GM12878 (cell line): ENCODE results near the gene KDM8. TPM values are rescaled to one million over a fixed set of nuclear protein-coding genes. Genes with fewer than 3 reads are reported as not detected.

ENCODE experiments used
- BRCA1 ChIP-seq: IDR thresholded peaks from 2 replicates; pipeline ENCODE4 v1.6.1; 2011; ENCODE audit warnings: low read depth, low read length, improper control_type of control experiment
- CBX3 ChIP-seq: fragments of 200-600 bp; sonication (generic); IDR thresholded peaks from 2 replicates; pipeline ENCODE4 v1.6.1; 2016; ENCODE audit warnings: low read depth, borderline replicate concordance
- CBX5 ChIP-seq: sonication (generic); IDR thresholded peaks from 2 replicates; pipeline ENCODE4 v1.6.1; 2016; ENCODE audit warnings: low read depth, moderate library complexity, mild to moderate bottlenecking, inconsistent platforms
- CHD1 ChIP-seq: IDR thresholded peaks from 2 replicates; pipeline ENCODE4 v1.6.1; 2012; ENCODE audit warnings: low read depth, low read length, improper control_type of control experiment
- EGR1 ChIP-seq, 2 experiments: IDR thresholded peaks; 1 replicate in 1 of 2; 2 replicates in 1 of 2; pipeline ENCODE4 v1.6.1; 2011 to 2012; ENCODE audit warnings: low read depth in 2 of 2, low read length in 2 of 2, borderline replicate concordance in 1 of 2, mild to moderate bottlenecking in 1 of 2, moderate library complexity in 1 of 2
- FOS ChIP-seq: IDR thresholded peaks from 3 replicates; pipeline ENCODE4 v1.6.1; 2011; ENCODE audit warnings: borderline replicate concordance; ENCODE audit not compliant: insufficient read length; ENCODE audit errors: extremely low read depth
- NR2C1 ChIP-seq: fragments of 450-650 bp; IDR thresholded peaks from 2 replicates; pipeline ENCODE4 v1.6.1; 2017; ENCODE audit warnings: antibody characterized with exemption, mild to moderate bottlenecking, moderate library complexity
- PAX5 ChIP-seq: IDR thresholded peaks from 2 replicates; pipeline ENCODE4 v1.6.1; 2011; ENCODE audit warnings: low read depth, low read length, borderline replicate concordance
- POLR2AphosphoS2 ChIP-seq: IDR thresholded peaks from 2 replicates; pipeline ENCODE4 v1.6.1; 2011; ENCODE audit warnings: low read depth, mild to moderate bottlenecking, low read length, improper control_type of control experiment, moderate library complexity
- RAD21 ChIP-seq: IDR thresholded peaks from 2 replicates; pipeline ENCODE4 v1.6.1; 2011; ENCODE audit warnings: mild to moderate bottlenecking, low read depth, low read length, moderate library complexity; ENCODE audit not compliant: insufficient read depth
- RAD51 ChIP-seq: fragments of 450-650 bp; IDR thresholded peaks from 2 replicates; pipeline ENCODE4 v1.6.1; 2016; ENCODE audit warnings: moderate library complexity, mild to moderate bottlenecking, inconsistent platforms
- RELA ChIP-seq: fragments of 450-650 bp; IDR thresholded peaks from 2 replicates; pipeline ENCODE4 v1.8.0; 2014; ENCODE audit warnings: borderline replicate concordance; ENCODE audit not compliant: partially characterized antibody
- STAT3 ChIP-seq: IDR thresholded peaks from 2 replicates; pipeline ENCODE4 v1.6.1; 2011; ENCODE audit warnings: low read depth, low read length, improper control_type of control experiment
- TCF12 ChIP-seq: IDR thresholded peaks from 2 replicates; pipeline ENCODE4 v1.6.1; 2011; ENCODE audit warnings: low read depth, mild to moderate bottlenecking, low read length
- ZNF207 ChIP-seq: fragments of 450-650 bp; IDR thresholded peaks from 2 replicates; pipeline ENCODE4 v1.6.1; 2014; ENCODE audit warnings: antibody characterized with exemption, mild to moderate bottlenecking, borderline replicate concordance
- ZNF622 ChIP-seq: fragments of 450-650 bp; IDR thresholded peaks from 2 replicates; pipeline ENCODE4 v1.6.1; 2017; ENCODE audit warnings: mild to moderate bottlenecking, inconsistent platforms
- polyA plus RNA-seq, 11 experiments: library from polyadenylated mRNA; depleted of rRNA in 4 of 11; unstranded in 6 of 11; stranded (reverse) in 5 of 11; fragments of >200 nt; fragmentation: Nextera tagmentation in 4 of 11; fragmentation: Illumina TruSeq in 1 of 11; extraction: Ambion mirVana in 4 of 11; extraction: Trizol in 1 of 11; gene quantifications; 1 replicate in 1 of 11; 2 replicates in 10 of 11; pipeline versions ENCODE4 v1.2.1 to v1.2.3, GENCODE V29; 2011 to 2016; ENCODE audit warnings: inconsistent platforms in 2 of 11, missing spikeins in 2 of 11, low read depth in 1 of 11
- total RNA-seq, 4 experiments: library from RNA; depleted of rRNA in 3 of 4; stranded (reverse); fragments of >200 nt in 3 of 4; fragmentation: Illumina TruSeq in 1 of 4; extraction: Trizol in 1 of 4; gene quantifications; 2 replicates each; pipeline versions ENCODE4 v1.2.1 to v1.2.3, GENCODE V29; 2013 to 2021
- TF ChIP-seq, protein P1 (sequence below): fragments of 450-650 bp; IDR thresholded peaks from 2 replicates; pipeline ENCODE4 v1.6.1; 2016; ENCODE audit warnings: mild to moderate bottlenecking
- TF ChIP-seq, protein P2 (sequence below): fragments of 450-650 bp; formaldehyde crosslinking; IDR thresholded peaks from 2 replicates; pipeline ENCODE4 v1.4.0; 2020; ENCODE audit warnings: mild to moderate bottlenecking, moderate library complexity
- TF ChIP-seq, protein P3 (sequence below): fragments of 450-650 bp; IDR thresholded peaks from 2 replicates; pipeline ENCODE4 v1.6.1; 2017; ENCODE audit warnings: mild to moderate bottlenecking, moderate library complexity
- TF ChIP-seq, protein P4 (sequence below): fragments of 450-650 bp; IDR thresholded peaks from 2 replicates; pipeline ENCODE4 v1.6.1; 2017; ENCODE audit warnings: mild to moderate bottlenecking, low read depth, inconsistent platforms; ENCODE audit not compliant: poor library complexity, severe bottlenecking

KDM8 gene
- total and polyA plus RNA-seq, 10 of the 15 experiments (the other 5 are each of a cell fraction or from before 2014, with no cell fraction given), result 0.79 to 8.9 (median 5.8) TPM

DNA sequence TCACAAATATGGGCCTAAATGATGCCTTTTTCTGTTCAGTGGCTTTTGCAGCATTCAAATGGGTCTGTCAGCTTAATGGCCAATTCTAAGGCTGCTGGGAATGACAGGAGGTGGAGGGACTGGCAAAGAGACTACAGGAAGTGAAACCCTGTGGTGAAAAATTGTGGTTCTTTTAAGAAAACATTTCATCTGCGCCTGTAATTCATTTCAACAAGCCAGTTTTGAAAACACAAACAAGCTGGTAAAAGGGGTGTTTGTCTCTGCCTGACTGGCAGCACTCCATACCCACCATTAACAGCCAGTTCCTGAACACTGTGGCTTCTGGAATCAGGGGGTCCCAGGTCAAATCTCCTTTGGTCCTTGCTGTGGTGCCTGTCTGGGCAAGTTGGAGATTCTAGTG lies 3.6 kb upstream of the KDM8 start (continued):
- TF ChIP-seq TCF12 (0 out of 2 replicates have a peak, but pooled peaks have one; percentile 42), CBX3 (no peak), CBX5 (0 out of 2 replicates have a peak, but pooled peaks have one; percentile 33), EGR1 (IDR thresholded peaks at IDR 0.05; ENCODE audit: borderline replicate concordance in 1 of 2, low read depth in 2 of 2, low read length in 2 of 2) (no peak), PAX5 (peak; percentile 29; the same call in 1 of the 2 replicates), NR2C1 (no peak), FOS (no peak), BRCA1 (no peak), STAT3 (no peak), RELA (no peak), RAD51 (0 out of 2 replicates have a peak, but pooled peaks have one; percentile 6), ZNF207 (0 out of 2 replicates have a peak, but pooled peaks have one; percentile 57), RAD21 (no peak), ZNF622 (no peak), POLR2AphosphoS2 (no peak), CHD1 (no peak)
- TF ChIP-seq, protein P1, sequence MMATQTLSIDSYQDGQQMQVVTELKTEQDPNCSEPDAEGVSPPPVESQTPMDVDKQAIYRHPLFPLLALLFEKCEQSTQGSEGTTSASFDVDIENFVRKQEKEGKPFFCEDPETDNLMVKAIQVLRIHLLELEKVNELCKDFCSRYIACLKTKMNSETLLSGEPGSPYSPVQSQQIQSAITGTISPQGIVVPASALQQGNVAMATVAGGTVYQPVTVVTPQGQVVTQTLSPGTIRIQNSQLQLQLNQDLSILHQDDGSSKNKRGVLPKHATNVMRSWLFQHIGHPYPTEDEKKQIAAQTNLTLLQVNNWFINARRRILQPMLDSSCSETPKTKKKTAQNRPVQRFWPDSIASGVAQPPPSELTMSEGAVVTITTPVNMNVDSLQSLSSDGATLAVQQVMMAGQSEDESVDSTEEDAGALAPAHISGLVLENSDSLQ, result peak; percentile 88
- TF ChIP-seq, protein P2, sequence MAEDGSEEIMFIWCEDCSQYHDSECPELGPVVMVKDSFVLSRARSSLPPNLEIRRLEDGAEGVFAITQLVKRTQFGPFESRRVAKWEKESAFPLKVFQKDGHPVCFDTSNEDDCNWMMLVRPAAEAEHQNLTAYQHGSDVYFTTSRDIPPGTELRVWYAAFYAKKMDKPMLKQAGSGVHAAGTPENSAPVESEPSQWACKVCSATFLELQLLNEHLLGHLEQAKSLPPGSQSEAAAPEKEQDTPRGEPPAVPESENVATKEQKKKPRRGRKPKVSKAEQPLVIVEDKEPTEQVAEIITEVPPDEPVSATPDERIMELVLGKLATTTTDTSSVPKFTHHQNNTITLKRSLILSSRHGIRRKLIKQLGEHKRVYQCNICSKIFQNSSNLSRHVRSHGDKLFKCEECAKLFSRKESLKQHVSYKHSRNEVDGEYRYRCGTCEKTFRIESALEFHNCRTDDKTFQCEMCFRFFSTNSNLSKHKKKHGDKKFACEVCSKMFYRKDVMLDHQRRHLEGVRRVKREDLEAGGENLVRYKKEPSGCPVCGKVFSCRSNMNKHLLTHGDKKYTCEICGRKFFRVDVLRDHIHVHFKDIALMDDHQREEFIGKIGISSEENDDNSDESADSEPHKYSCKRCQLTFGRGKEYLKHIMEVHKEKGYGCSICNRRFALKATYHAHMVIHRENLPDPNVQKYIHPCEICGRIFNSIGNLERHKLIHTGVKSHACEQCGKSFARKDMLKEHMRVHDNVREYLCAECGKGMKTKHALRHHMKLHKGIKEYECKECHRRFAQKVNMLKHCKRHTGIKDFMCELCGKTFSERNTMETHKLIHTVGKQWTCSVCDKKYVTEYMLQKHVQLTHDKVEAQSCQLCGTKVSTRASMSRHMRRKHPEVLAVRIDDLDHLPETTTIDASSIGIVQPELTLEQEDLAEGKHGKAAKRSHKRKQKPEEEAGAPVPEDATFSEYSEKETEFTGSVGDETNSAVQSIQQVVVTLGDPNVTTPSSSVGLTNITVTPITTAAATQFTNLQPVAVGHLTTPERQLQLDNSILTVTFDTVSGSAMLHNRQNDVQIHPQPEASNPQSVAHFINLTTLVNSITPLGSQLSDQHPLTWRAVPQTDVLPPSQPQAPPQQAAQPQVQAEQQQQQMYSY (CRISPR knock-in tag), result no peak
- TF ChIP-seq, protein P3, sequence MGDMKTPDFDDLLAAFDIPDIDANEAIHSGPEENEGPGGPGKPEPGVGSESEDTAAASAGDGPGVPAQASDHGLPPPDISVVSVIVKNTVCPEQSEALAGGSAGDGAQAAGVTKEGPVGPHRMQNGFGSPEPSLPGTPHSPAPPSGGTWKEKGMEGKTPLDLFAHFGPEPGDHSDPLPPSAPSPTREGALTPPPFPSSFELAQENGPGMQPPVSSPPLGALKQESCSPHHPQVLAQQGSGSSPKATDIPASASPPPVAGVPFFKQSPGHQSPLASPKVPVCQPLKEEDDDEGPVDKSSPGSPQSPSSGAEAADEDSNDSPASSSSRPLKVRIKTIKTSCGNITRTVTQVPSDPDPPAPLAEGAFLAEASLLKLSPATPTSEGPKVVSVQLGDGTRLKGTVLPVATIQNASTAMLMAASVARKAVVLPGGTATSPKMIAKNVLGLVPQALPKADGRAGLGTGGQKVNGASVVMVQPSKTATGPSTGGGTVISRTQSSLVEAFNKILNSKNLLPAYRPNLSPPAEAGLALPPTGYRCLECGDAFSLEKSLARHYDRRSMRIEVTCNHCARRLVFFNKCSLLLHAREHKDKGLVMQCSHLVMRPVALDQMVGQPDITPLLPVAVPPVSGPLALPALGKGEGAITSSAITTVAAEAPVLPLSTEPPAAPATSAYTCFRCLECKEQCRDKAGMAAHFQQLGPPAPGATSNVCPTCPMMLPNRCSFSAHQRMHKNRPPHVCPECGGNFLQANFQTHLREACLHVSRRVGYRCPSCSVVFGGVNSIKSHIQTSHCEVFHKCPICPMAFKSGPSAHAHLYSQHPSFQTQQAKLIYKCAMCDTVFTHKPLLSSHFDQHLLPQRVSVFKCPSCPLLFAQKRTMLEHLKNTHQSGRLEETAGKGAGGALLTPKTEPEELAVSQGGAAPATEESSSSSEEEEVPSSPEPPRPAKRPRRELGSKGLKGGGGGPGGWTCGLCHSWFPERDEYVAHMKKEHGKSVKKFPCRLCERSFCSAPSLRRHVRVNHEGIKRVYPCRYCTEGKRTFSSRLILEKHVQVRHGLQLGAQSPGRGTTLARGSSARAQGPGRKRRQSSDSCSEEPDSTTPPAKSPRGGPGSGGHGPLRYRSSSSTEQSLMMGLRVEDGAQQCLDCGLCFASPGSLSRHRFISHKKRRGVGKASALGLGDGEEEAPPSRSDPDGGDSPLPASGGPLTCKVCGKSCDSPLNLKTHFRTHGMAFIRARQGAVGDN, result no peak
- TF ChIP-seq, protein P4, sequence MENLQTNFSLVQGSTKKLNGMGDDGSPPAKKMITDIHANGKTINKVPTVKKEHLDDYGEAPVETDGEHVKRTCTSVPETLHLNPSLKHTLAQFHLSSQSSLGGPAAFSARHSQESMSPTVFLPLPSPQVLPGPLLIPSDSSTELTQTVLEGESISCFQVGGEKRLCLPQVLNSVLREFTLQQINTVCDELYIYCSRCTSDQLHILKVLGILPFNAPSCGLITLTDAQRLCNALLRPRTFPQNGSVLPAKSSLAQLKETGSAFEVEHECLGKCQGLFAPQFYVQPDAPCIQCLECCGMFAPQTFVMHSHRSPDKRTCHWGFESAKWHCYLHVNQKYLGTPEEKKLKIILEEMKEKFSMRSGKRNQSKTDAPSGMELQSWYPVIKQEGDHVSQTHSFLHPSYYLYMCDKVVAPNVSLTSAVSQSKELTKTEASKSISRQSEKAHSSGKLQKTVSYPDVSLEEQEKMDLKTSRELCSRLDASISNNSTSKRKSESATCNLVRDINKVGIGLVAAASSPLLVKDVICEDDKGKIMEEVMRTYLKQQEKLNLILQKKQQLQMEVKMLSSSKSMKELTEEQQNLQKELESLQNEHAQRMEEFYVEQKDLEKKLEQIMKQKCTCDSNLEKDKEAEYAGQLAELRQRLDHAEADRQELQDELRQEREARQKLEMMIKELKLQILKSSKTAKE, result peak; percentile 75
